ENCODE measurements around the gene EPS8L3. TPM values are rescaled to one million over a fixed set of nuclear protein-coding genes. Genes with fewer than 3 reads are reported as not detected.

The EPS8L3 gene
- total RNA-seq, result not detected in 2 replicates
- long read RNA-seq, result 0 reads

GRCh38 chr1:109763646-109764415 is at the start of gene EPS8L3:
EPS8L3 (minus strand) TSS chr1:109763923; CDS start chr1:109761749, 2,174 bp downstream.
- Mint-ChIP-seq H3K27me3 (ENCODE audit: low read depth) (no peaks in the 10 kb centered on the region), H3K4me3 (no peak within 1 kb of the TSS), H3K4me1 (no peaks in the 10 kb centered on the region), H3K9me3 (no peaks in the 10 kb centered on the region), H3K36me3 (ENCODE audit: low read depth) (no peaks in the 10 kb centered on the region), H3K27ac (ENCODE audit: unreplicated experiment) (peak within 1 kb of the TSS; percentile 75)
- TF ChIP-seq, protein P1, sequence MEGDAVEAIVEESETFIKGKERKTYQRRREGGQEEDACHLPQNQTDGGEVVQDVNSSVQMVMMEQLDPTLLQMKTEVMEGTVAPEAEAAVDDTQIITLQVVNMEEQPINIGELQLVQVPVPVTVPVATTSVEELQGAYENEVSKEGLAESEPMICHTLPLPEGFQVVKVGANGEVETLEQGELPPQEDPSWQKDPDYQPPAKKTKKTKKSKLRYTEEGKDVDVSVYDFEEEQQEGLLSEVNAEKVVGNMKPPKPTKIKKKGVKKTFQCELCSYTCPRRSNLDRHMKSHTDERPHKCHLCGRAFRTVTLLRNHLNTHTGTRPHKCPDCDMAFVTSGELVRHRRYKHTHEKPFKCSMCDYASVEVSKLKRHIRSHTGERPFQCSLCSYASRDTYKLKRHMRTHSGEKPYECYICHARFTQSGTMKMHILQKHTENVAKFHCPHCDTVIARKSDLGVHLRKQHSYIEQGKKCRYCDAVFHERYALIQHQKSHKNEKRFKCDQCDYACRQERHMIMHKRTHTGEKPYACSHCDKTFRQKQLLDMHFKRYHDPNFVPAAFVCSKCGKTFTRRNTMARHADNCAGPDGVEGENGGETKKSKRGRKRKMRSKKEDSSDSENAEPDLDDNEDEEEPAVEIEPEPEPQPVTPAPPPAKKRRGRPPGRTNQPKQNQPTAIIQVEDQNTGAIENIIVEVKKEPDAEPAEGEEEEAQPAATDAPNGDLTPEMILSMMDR (conservative IDR thresholded peaks at IDR 0.05), result no peak
- no peak for DNase-seq (ENCODE audit: low read depth, low spot score)

DNA sequence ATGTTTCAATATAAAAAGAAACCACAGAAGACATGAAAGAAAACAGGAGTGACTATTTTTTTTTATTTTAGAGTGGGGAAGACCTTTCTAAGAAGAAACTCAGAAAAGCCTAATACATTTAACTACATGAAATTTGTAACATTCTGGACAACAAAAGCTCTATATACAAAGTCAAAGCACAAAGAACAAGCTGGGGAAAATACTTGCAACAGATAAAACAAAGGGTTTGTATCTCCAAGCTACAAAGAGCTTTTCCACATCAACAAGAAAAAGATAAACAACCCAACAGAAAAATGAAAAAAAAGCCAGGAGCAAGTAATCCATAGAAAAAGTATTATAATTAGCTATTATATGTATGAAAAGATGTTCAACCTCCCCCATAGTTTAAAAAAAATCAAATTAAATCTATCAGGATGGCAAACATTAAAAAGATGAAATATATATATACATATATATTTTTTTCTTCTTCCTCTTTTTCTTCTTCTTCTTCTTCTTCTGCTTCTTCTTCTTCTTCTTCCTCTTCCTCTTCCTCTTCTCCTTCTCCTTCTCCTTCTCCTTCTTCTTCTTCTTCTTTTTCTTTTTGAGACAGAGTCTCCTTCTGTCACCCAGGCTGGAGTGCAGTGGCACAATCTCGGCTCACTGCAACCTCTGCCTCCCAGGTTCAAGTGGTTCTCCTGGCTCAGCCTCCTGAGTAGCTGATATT is 49.1 kb upstream of the EPS8L3 start:
- Mint-ChIP-seq H3K9me3 (peaks cover 7% of the 10 kb centered on the region), H3K36me3 (ENCODE audit: low read depth) (peaks cover 4% of the 10 kb centered on the region), H3K4me1 (peaks cover 27% of the 10 kb centered on the region), H3K4me3 (no peak overlapping the region), H3K27ac (ENCODE audit: unreplicated experiment) (no peak overlapping the region), H3K27me3 (ENCODE audit: low read depth) (no peaks in the 10 kb centered on the region)
- TF ChIP-seq, protein P1 (conservative IDR thresholded peaks at IDR 0.05), result no peak
- DNase-seq (ENCODE audit: low read depth, low spot score), result no peak

DNA sequence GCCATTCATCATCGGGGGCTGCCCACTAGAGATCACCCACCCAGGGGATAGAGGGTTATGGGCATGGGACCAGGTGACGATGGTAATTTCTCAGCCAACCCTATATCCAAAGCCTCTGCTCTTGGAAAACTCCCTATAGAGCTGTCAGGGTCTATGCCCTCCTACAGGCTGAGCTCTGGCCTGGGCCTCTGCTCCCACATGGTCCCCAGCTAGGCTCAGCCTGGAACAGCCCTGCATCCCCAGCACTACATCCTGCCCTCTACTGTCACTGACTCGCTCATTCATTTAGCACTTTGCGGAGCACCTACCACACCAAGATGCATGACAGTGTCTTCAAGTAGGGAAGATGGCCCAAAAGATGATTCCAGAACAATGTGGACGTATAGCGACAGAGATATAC is 45.0 kb upstream of the EPS8L3 start:
- no peak overlapping the region for H3K27ac Mint-ChIP-seq (ENCODE audit: unreplicated experiment)
- DNase-seq (ENCODE audit: low read depth, low spot score), result no peak
- H3K4me3 Mint-ChIP-seq, result no peak overlapping the region
- peaks cover 13% of the 10 kb centered on the region for H3K4me1 Mint-ChIP-seq
- no peaks in the 10 kb centered on the region for H3K9me3 Mint-ChIP-seq
- H3K36me3 Mint-ChIP-seq (ENCODE audit: low read depth), result no peaks in the 10 kb centered on the region
- H3K27me3 Mint-ChIP-seq (ENCODE audit: low read depth), result no peaks in the 10 kb centered on the region
- TF ChIP-seq, protein P1 (conservative IDR thresholded peaks at IDR 0.05), result no peak

GRCh38 chr1:109807822-109808680 is 44.3 kb upstream of the EPS8L3 start:
- no peaks in the 10 kb centered on the region for H3K36me3 Mint-ChIP-seq (ENCODE audit: low read depth)
- no peaks in the 10 kb centered on the region for H3K9me3 Mint-ChIP-seq
- peaks cover 9% of the 10 kb centered on the region for H3K4me1 Mint-ChIP-seq
- H3K4me3 Mint-ChIP-seq, result no peak overlapping the region
- DNase-seq (ENCODE audit: low read depth, low spot score), result no peak
- TF ChIP-seq, protein P1 (conservative IDR thresholded peaks at IDR 0.05), result no peak
- H3K27ac Mint-ChIP-seq (ENCODE audit: unreplicated experiment), result no peak overlapping the region
- no peaks in the 10 kb centered on the region for H3K27me3 Mint-ChIP-seq (ENCODE audit: low read depth)

DNA sequence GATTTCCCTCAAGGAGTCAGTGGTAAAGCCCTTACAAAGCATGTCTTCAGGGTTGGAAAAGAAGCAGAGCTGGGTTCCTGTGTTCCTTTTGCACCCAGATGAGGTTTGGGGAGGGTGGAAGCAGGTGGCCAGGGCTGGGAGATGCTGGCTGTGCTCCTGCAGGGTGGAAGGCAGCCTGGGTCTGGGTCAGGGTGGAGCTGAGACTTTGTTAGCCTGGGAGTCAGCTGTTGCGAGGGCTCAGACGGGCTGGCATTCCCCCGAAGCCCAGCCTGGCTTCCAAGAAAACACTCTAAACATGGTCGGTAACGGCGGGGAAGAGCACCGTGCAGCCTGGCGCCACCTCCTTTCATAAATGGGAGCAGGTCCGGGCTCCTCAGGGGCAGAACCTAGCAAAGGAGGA is 43.7 kb upstream of the EPS8L3 start:
- no peaks in the 10 kb centered on the region for H3K27me3 Mint-ChIP-seq (ENCODE audit: low read depth)
- H3K4me1 Mint-ChIP-seq, result peaks cover 3% of the 10 kb centered on the region
- no peak overlapping the region for H3K27ac Mint-ChIP-seq (ENCODE audit: unreplicated experiment)
- H3K9me3 Mint-ChIP-seq, result no peaks in the 10 kb centered on the region
- H3K4me3 Mint-ChIP-seq, result no peak overlapping the region
- DNase-seq (ENCODE audit: low read depth, low spot score), result no peak
- no peaks in the 10 kb centered on the region for H3K36me3 Mint-ChIP-seq (ENCODE audit: low read depth)
- TF ChIP-seq, protein P1 (conservative IDR thresholded peaks at IDR 0.05), result no peak

All from neural crest cell (in vitro differentiated cells).